H1 (cell line): ENCODE data around the gene SLC24A3. TPM values are rescaled to one million over a fixed set of nuclear protein-coding genes. Genes with fewer than 3 reads are reported as not detected.

Source experiments
- CTCF ChIA-PET: fragments of 300-600 bp; sonication (Branson Sonifier 250); formaldehyde crosslinking; loops from one replicate; lab custom pipeline; 2021; ENCODE audit not compliant: partially characterized antibody; lab: Charles Lee
- POLR2A ChIA-PET: fragments of 300-600 bp; sonication (Branson Sonifier 250); formaldehyde crosslinking; loops from one replicate; lab custom pipeline; 2021; ENCODE audit warnings: inconsistent platforms; ENCODE audit not compliant: partially characterized antibody; lab: Charles Lee
- DNase-seq, 2 experiments: peaks; one replicate each; pipeline versions ENCODE4 v3.0.0 to v3.0.0-alpha.2; 2010 to 2022; ENCODE audit warnings: low spot score in 2 of 2, low read depth in 1 of 2, mixed read lengths in 1 of 2
- FAIRE-seq: peaks from 2 replicates; lab custom pipeline; 2011; peaks lifted over from hg19 to GRCh38; lab: Jason Lieb, UNC
- H2AFZ ChIP-seq: 2 replicates; pipeline ENCODE4 v1.8.1; 2012; ENCODE audit warnings: low read length, inconsistent platforms
- H2AK5ac ChIP-seq: 2 replicates; pipeline ENCODE4 v1.6.1; 2013; ENCODE audit warnings: low read depth, low read length
- H2BK120ac ChIP-seq: replicated peaks from 2 replicates; pipeline ENCODE3; 2013; ENCODE audit warnings: low read depth, low read length, inconsistent platforms
- H2BK12ac ChIP-seq: 2 replicates; pipeline ENCODE4 v1.6.1; 2013; ENCODE audit warnings: low read depth, low read length
- H2BK15ac ChIP-seq: 2 replicates; pipeline ENCODE4 v1.6.1; 2013; ENCODE audit warnings: low read length
- H2BK20ac ChIP-seq: 2 replicates; pipeline ENCODE4 v1.6.1; 2013; ENCODE audit warnings: low read length
- H2BK5ac ChIP-seq: 2 replicates; pipeline ENCODE4 v1.6.1; 2013; ENCODE audit warnings: low read depth, low read length
- H3K14ac ChIP-seq: 2 replicates; pipeline ENCODE4 v1.6.1; 2013; ENCODE audit warnings: inconsistent platforms; ENCODE audit not compliant: insufficient read length
- H3K18ac ChIP-seq: 2 replicates; pipeline ENCODE4 v1.6.1; 2013; ENCODE audit warnings: low read length; ENCODE audit errors: extremely low read depth
- H3K23ac ChIP-seq: 2 replicates; pipeline ENCODE4 v1.6.1; 2013; ENCODE audit warnings: inconsistent platforms; ENCODE audit not compliant: insufficient read length
- H3K23me2 ChIP-seq: 2 replicates; pipeline ENCODE4 v1.6.1; 2013; ENCODE audit warnings: low read depth, low read length
- H3K27ac ChIP-seq: 2 replicates; pipeline ENCODE4 v1.6.1; 2011; ENCODE audit warnings: low read depth, low read length, inconsistent platforms
- H3K27me3 ChIP-seq, 4 experiments: replicated peaks in 1 of 4; 1 replicate in 1 of 4; 2 replicates in 3 of 4; pipeline versions ENCODE4 v1.6.1 to v1.8.1; 2011 to 2013; ENCODE audit warnings: low read length in 3 of 4, mild to moderate bottlenecking in 3 of 4, inconsistent platforms in 2 of 4, mixed read lengths in 2 of 4, moderate library complexity in 1 of 4; ENCODE audit not compliant: control insufficient read depth in 3 of 4, insufficient read depth in 3 of 4; ENCODE audit errors: extremely low read depth in 1 of 4
- H3K36me3 ChIP-seq, 4 experiments: 2 replicates each; pipeline versions ENCODE4 v1.6.1 to v1.8.1; 2011 to 2013; ENCODE audit warnings: mild to moderate bottlenecking in 4 of 4, low read length in 3 of 4, moderate library complexity in 2 of 4, control low read depth in 1 of 4, inconsistent platforms in 1 of 4; ENCODE audit not compliant: insufficient read depth in 4 of 4, control insufficient read depth in 2 of 4
- H3K4ac ChIP-seq: replicated peaks from 2 replicates; pipeline ENCODE3; 2013; ENCODE audit warnings: low read length, low read depth, mixed read lengths, inconsistent platforms; ENCODE audit not compliant: insufficient read length
- H3K4me1 ChIP-seq, 4 experiments: replicated peaks in 1 of 4; 1 replicate in 1 of 4; 2 replicates in 3 of 4; pipeline versions ENCODE4 v1.6.1 to v1.8.1; 2011 to 2013; ENCODE audit warnings: low read length in 3 of 4, inconsistent platforms in 2 of 4, mixed read lengths in 1 of 4; ENCODE audit not compliant: insufficient read depth in 4 of 4, control insufficient read depth in 3 of 4
- H3K4me2 ChIP-seq, 2 experiments: 2 replicates each; pipeline versions ENCODE4 v1.6.1 to v1.8.1; 2011 to 2013; ENCODE audit warnings: low read depth in 2 of 2, low read length in 2 of 2, control low read depth in 1 of 2, inconsistent platforms in 1 of 2, mild to moderate bottlenecking in 1 of 2; ENCODE audit not compliant: insufficient read depth in 1 of 2
- H3K4me3 ChIP-seq, 4 experiments: fragments of 200-600, 300-600 bp in 1 of 4; sonication (generic), shearing (Covaris generic), sonication (Bioruptor Twin) in 1 of 4; 2 replicates each; pipeline versions ENCODE4 v1.5.1 to v1.8.1; 2011 to 2016; ENCODE audit warnings: low read length in 4 of 4, low read depth in 3 of 4, control low read depth in 2 of 4, inconsistent platforms in 2 of 4, mild to moderate bottlenecking in 2 of 4, mixed read lengths in 1 of 4, moderate library complexity in 1 of 4; ENCODE audit not compliant: insufficient read depth in 2 of 4; ENCODE audit errors: extremely low read depth in 1 of 4
- H3K56ac ChIP-seq: replicated peaks from 2 replicates; pipeline ENCODE3; 2013; ENCODE audit warnings: low read depth, mild to moderate bottlenecking, mixed read lengths, low read length, inconsistent platforms; ENCODE audit not compliant: insufficient read length
- H3K79me1 ChIP-seq: 2 replicates; pipeline ENCODE4 v1.6.1; 2013; ENCODE audit warnings: low read depth, low read length, control low read depth
- H3K79me2 ChIP-seq, 2 experiments: 2 replicates each; pipeline versions ENCODE4 v1.6.1 to v1.8.1; 2012 to 2013; ENCODE audit warnings: low read length in 2 of 2, mild to moderate bottlenecking in 2 of 2, inconsistent platforms in 1 of 2; ENCODE audit not compliant: insufficient read depth in 2 of 2, control insufficient read depth in 1 of 2
- H3K9ac ChIP-seq, 4 experiments: replicated peaks in 1 of 4; 1 replicate in 1 of 4; 2 replicates in 3 of 4; pipeline versions ENCODE4 v1.6.1 to v1.8.1; 2011 to 2013; ENCODE audit warnings: low read depth in 3 of 4, low read length in 3 of 4, control low read depth in 2 of 4, mild to moderate bottlenecking in 2 of 4, moderate library complexity in 2 of 4, inconsistent platforms in 1 of 4; ENCODE audit errors: extremely low read depth in 1 of 4
- H3K9me3 ChIP-seq, 2 experiments: 2 replicates each; pipeline versions ENCODE4 v1.6.1 to v1.8.1; 2012 to 2013; ENCODE audit warnings: mild to moderate bottlenecking in 2 of 2, moderate library complexity in 2 of 2, control low read depth in 1 of 2, inconsistent platforms in 1 of 2, low read depth in 1 of 2, low read length in 1 of 2, mixed read lengths in 1 of 2; ENCODE audit not compliant: insufficient read depth in 2 of 2
- H4K20me1 ChIP-seq, 2 experiments: replicated peaks in 1 of 2; 2 replicates each; pipeline versions ENCODE3 to v1.8.1; 2011 to 2013; ENCODE audit warnings: inconsistent platforms in 2 of 2, low read length in 2 of 2, mild to moderate bottlenecking in 1 of 2; ENCODE audit not compliant: insufficient read depth in 2 of 2, control insufficient read depth in 1 of 2
- H4K5ac ChIP-seq: 2 replicates; pipeline ENCODE4 v1.6.1; 2013; ENCODE audit warnings: low read length, low read depth, mixed read lengths, inconsistent platforms; ENCODE audit not compliant: insufficient read length
- H4K8ac ChIP-seq: 2 replicates; pipeline ENCODE4 v1.8.0; 2013; ENCODE audit warnings: mild to moderate bottlenecking, moderate library complexity, low read length, inconsistent platforms; ENCODE audit not compliant: insufficient read depth; ENCODE audit errors: extremely low read depth
- H4K91ac ChIP-seq: replicated peaks from 2 replicates; pipeline ENCODE3; 2013; ENCODE audit warnings: low read length, mixed read lengths, inconsistent platforms; ENCODE audit not compliant: insufficient read length
- HDAC2 ChIP-seq, 2 experiments: fragments of 300-600 bp in 1 of 2; sonication (generic) in 1 of 2; IDR thresholded peaks; 2 replicates each; pipeline ENCODE4 v1.6.1; 2011 to 2012; ENCODE audit warnings: low read depth in 2 of 2, low read length in 2 of 2, mild to moderate bottlenecking in 2 of 2, moderate library complexity in 2 of 2, borderline replicate concordance in 1 of 2, inconsistent platforms in 1 of 2
- HDAC6 ChIP-seq: IDR thresholded peaks from one replicate; pipeline ENCODE4 v1.7.1; 2012; ENCODE audit warnings: low read depth, mild to moderate bottlenecking, inconsistent platforms, low read length, moderate library complexity
- KDM4A ChIP-seq: IDR thresholded peaks from one replicate; pipeline ENCODE4 v1.7.1; 2012; ENCODE audit warnings: low read depth, mild to moderate bottlenecking, moderate library complexity, low read length, inconsistent platforms; ENCODE audit not compliant: severe bottlenecking
- POLR2A ChIP-seq, 2 experiments: IDR thresholded peaks; 1 replicate in 1 of 2; 2 replicates in 1 of 2; pipeline ENCODE4 v1.6.1; 2011; ENCODE audit warnings: low read depth in 2 of 2, low read length in 2 of 2, mild to moderate bottlenecking in 2 of 2; ENCODE audit errors: control extremely low read depth in 1 of 2
- RXRA ChIP-seq: IDR thresholded peaks from 2 replicates; pipeline ENCODE4 v1.6.1; 2011; ENCODE audit warnings: low read depth, mild to moderate bottlenecking, low read length, moderate library complexity; ENCODE audit not compliant: insufficient read depth
- SIN3A ChIP-seq, 2 experiments: IDR thresholded peaks in 1 of 2; conservative IDR thresholded peaks in 1 of 2; 2 replicates each; pipeline ENCODE4 v1.6.1; 2011 to 2012; ENCODE audit warnings: low read length in 2 of 2, improper control_type of control experiment in 1 of 2, low read depth in 1 of 2, mild to moderate bottlenecking in 1 of 2
- SIRT6 ChIP-seq: IDR thresholded peaks from one replicate; pipeline ENCODE4 v1.7.1; 2012; ENCODE audit warnings: low read length, inconsistent platforms
- SP1 ChIP-seq: IDR thresholded peaks from 2 replicates; pipeline ENCODE4 v1.6.1; 2011; ENCODE audit warnings: low read depth, low read length
- SP4 ChIP-seq: IDR thresholded peaks from 2 replicates; pipeline ENCODE4 v1.6.1; 2012; ENCODE audit warnings: low read length, inconsistent platforms
- TAF7 ChIP-seq: optimal IDR thresholded peaks from 2 replicates; pipeline ENCODE3; 2011; ENCODE audit warnings: low read depth, mild to moderate bottlenecking, inconsistent platforms, low read length, moderate library complexity, borderline replicate concordance
- WGBS, 2 experiments: shearing (Covaris generic) in 1 of 2; methylation state at CpG; one replicate each; pipeline versions ENCODE4 v1.1.6 to v1.1.7; 2013 to 2015; ENCODE audit warnings: low lambda C conversion rate in 2 of 2, mixed read lengths in 2 of 2, inconsistent platforms in 1 of 2, low coverage in 1 of 2, missing lambda C conversion rate in 1 of 2; ENCODE audit not compliant: insufficient replicate concordance in 2 of 2, insufficient coverage in 1 of 2, insufficient read length in 1 of 2; ENCODE audit errors: extremely low coverage in 1 of 2, missing lambda C conversion rate in 1 of 2; 5-methylcytosine and 5-hydroxymethylcytosine counted together
- polyA plus RNA-seq, 7 experiments: library from polyadenylated mRNA; depleted of rRNA in 3 of 7; stranded (reverse) in 5 of 7; unstranded in 2 of 7; fragments of >200 nt in 5 of 7; fragments of 200-250 nt in 2 of 7; gene quantifications; 1 replicate in 5 of 7; 2 replicates in 1 of 7; 4 replicates in 1 of 7; pipeline versions ENCODE4 v1.2.1 to v1.2.3, GENCODE V29; 2011 to 2013; ENCODE audit warnings: missing spikeins in 2 of 7, mixed read lengths in 2 of 7
- total RNA-seq: library from RNA; stranded (reverse); fragmentation: NEBNext Ultra II Directional; extraction: Animal tissue kit (Norgen Biotek cat#: 25700); gene quantifications from 2 replicates; pipeline ENCODE4 v1.2.1, GENCODE V29; 2021
- TF ChIP-seq, protein P1 (sequence below), 3 experiments: IDR thresholded peaks; 1 replicate in 2 of 3; 2 replicates in 1 of 3; pipeline versions ENCODE4 v1.5.1 to v1.6.1; 2011; ENCODE audit warnings: low read length in 3 of 3, mild to moderate bottlenecking in 3 of 3, inconsistent platforms in 2 of 3, low read depth in 1 of 3, moderate library complexity in 1 of 3; ENCODE audit not compliant: insufficient read depth in 1 of 3; ENCODE audit errors: control extremely low read depth in 1 of 3

The SLC24A3 gene
- total and polyA plus RNA-seq, 2 of the 8 experiments (the other 6 are each of a cell fraction or from before 2014, with no cell fraction given): 4.5 to 6.3 TPM

- Histone ChIP-seq H3K9ac (no peak overlapping the region), H3K56ac (no peak overlapping the region), H3K79me2 (no peaks in the 10 kb centered on the region), H4K5ac (no peak overlapping the region), H3K14ac (no peak overlapping the region), H3K4ac (no peak overlapping the region), H4K91ac (no peak overlapping the region), H2BK5ac (no peak overlapping the region), H3K79me1 (no peaks in the 10 kb centered on the region), H2BK20ac (no peak overlapping the region), H3K4me2 (no peak overlapping the region), H3K23ac (no peak overlapping the region), H2AFZ (no peak overlapping the region), H3K4me3 (no peak overlapping the region), H2BK15ac (no peak overlapping the region), H3K9me3 (no peaks in the 10 kb centered on the region), H3K36me3 (no peaks in the 10 kb centered on the region), H2AK5ac (no peak overlapping the region), H4K20me1 (no peaks in the 10 kb centered on the region), H3K18ac (no peak overlapping the region), H2BK120ac (no peak overlapping the region), H3K27ac (no peak overlapping the region), H4K8ac (no peak overlapping the region), H3K4me1 (no peaks in the 10 kb centered on the region), H3K27me3 (no peaks in the 10 kb centered on the region), H3K23me2 (no peaks in the 10 kb centered on the region), H2BK12ac (no peak overlapping the region)
- 85% methylated on average over 2 of the region's 2 CpGs; no CpG with 5 or more reads in 1 of the 2 experiments for WGBS, 2 experiments
- CTCF ChIA-PET: interaction anchor here (0.7 kb wide), 1 partner anchor 16 kb away, joined by 3 read pairs; no protein-coding TSS in a partner anchor
- DNase-seq: no peak
- FAIRE-seq: no peak
- POLR2A ChIA-PET: no interaction called here
- TF ChIP-seq HDAC2 (IDR thresholded peaks at IDR 0.05; ENCODE audit: borderline replicate concordance in 1 of 2, low read depth in 2 of 2, low read length in 2 of 2) (no peak), SIRT6 (no peak), POLR2A (IDR thresholded peaks at IDR 0.05; ENCODE audit: control extremely low read depth in 1 of 2, low read depth in 2 of 2, low read length in 2 of 2) (no peak), SIN3A (conservative IDR thresholded peaks at IDR 0.05 in 1 of 2, IDR thresholded peaks at IDR 0.05 in 1 of 2; ENCODE audit: low read depth in 1 of 2, low read length in 2 of 2) (no peak), RXRA (no peak), KDM4A (no peak), TAF7 (no peak), HDAC6 (no peak), SP1 (no peak), SP4 (no peak)
- TF ChIP-seq, protein P1, sequence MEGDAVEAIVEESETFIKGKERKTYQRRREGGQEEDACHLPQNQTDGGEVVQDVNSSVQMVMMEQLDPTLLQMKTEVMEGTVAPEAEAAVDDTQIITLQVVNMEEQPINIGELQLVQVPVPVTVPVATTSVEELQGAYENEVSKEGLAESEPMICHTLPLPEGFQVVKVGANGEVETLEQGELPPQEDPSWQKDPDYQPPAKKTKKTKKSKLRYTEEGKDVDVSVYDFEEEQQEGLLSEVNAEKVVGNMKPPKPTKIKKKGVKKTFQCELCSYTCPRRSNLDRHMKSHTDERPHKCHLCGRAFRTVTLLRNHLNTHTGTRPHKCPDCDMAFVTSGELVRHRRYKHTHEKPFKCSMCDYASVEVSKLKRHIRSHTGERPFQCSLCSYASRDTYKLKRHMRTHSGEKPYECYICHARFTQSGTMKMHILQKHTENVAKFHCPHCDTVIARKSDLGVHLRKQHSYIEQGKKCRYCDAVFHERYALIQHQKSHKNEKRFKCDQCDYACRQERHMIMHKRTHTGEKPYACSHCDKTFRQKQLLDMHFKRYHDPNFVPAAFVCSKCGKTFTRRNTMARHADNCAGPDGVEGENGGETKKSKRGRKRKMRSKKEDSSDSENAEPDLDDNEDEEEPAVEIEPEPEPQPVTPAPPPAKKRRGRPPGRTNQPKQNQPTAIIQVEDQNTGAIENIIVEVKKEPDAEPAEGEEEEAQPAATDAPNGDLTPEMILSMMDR (IDR thresholded peaks at IDR 0.05; ENCODE audit: control extremely low read depth in 1 of 3, insufficient read depth in 1 of 3, low read depth in 1 of 3, low read length in 3 of 3): no peak
These were observed 155.1 kb downstream of the SLC24A3 start for GRCh38 chr20:19367591-19367990.
